ENCODE measurements around the gene MTOR. TPM values are rescaled to one million over a fixed set of nuclear protein-coding genes. Genes with fewer than 3 reads are reported as not detected.
A peak's percentile ranks its signal among the peaks of the same experiment; 100 is the strongest.

Gene MTOR
- polyA plus RNA-seq, 3 donors = 2.0 to 29.4 (median 3.3) TPM

GRCh38 chr1:11062965-11063401 lies 199.4 kb downstream of the MTOR start:
- Histone ChIP-seq H3K27me3 (ENCODE audit: control insufficient read depth in 2 of 2, insufficient read depth in 2 of 2, low read length in 2 of 2) (no peaks in the 10 kb centered on the region), H3K9me3 (replicated peaks in 1 of 2; ENCODE audit: control insufficient read depth in 1 of 2, insufficient read depth in 1 of 2, low read length in 2 of 2) (no peaks in the 10 kb centered on the region), H3K36me3 (replicated peaks in 1 of 2; ENCODE audit: control insufficient read depth in 1 of 2, insufficient read depth in 2 of 2, low read length in 2 of 2) (peaks cover 31 to 43% of the 10 kb centered on the region in 2 donors), H3K27ac (ENCODE audit: low read depth in 1 of 2, low read length in 2 of 2) (no peak overlapping the region), H3K4me2 (replicated peaks; ENCODE audit: extremely low read depth, low read length, poor library complexity, severe bottlenecking) (no peak overlapping the region), H3K79me2 (ENCODE audit: insufficient read depth, low read length) (peaks cover 12% of the 10 kb centered on the region), H3K4me3 (replicated peaks in 1 of 3; ENCODE audit: low read depth in 2 of 3, low read length in 3 of 3) (no peak overlapping the region), H3K4me1 (ENCODE audit: control insufficient read depth in 1 of 2, insufficient read depth in 2 of 2, low read length in 2 of 2) (peaks cover 16 to 23% of the 10 kb centered on the region in 2 donors), H4K20me1 (ENCODE audit: insufficient read depth, low read length) (no peaks in the 10 kb centered on the region), H3K9ac (ENCODE audit: insufficient read depth, low read length, poor library complexity, severe bottlenecking) (no peak overlapping the region), H2AFZ (ENCODE audit: insufficient read depth, low read depth, low read length, poor library complexity, severe bottlenecking) (no peak overlapping the region)
- DNase-seq = no peak
- Mint-ChIP-seq H3K27me3 (ENCODE audit: low read depth in 3 of 3) (no peaks in the 10 kb centered on the region), H3K4me1 (peaks cover 21% of the 10 kb centered on the region), H3K27ac (peak overlapping the region in 1 of 7 donors; percentile 1), H3K9me3 (peaks cover 0 to 7% (median 2%) of the 10 kb centered on the region in 7 donors), H3K36me3 (peaks cover 29 to 49% of the 10 kb centered on the region in 2 donors), H3K4me3 (no peak overlapping the region)
- intact Hi-C loops (cut with micrococcal nuclease) = no loop called here
- no CpG with 5 or more reads among the region's 3 CpGs for WGBS (ENCODE audit: insufficient coverage)
- TF ChIP-seq, protein P1, sequence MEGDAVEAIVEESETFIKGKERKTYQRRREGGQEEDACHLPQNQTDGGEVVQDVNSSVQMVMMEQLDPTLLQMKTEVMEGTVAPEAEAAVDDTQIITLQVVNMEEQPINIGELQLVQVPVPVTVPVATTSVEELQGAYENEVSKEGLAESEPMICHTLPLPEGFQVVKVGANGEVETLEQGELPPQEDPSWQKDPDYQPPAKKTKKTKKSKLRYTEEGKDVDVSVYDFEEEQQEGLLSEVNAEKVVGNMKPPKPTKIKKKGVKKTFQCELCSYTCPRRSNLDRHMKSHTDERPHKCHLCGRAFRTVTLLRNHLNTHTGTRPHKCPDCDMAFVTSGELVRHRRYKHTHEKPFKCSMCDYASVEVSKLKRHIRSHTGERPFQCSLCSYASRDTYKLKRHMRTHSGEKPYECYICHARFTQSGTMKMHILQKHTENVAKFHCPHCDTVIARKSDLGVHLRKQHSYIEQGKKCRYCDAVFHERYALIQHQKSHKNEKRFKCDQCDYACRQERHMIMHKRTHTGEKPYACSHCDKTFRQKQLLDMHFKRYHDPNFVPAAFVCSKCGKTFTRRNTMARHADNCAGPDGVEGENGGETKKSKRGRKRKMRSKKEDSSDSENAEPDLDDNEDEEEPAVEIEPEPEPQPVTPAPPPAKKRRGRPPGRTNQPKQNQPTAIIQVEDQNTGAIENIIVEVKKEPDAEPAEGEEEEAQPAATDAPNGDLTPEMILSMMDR (IDR thresholded peaks at IDR 0.05) = no peak

- Histone ChIP-seq H3K27ac (ENCODE audit: low read depth in 1 of 2, low read length in 2 of 2) (no peak overlapping the region), H3K4me3 (replicated peaks in 1 of 3; ENCODE audit: low read depth in 2 of 3, low read length in 3 of 3) (no peak overlapping the region), H4K20me1 (ENCODE audit: insufficient read depth, low read length) (no peaks in the 10 kb centered on the region), H3K9ac (ENCODE audit: insufficient read depth, low read length, poor library complexity, severe bottlenecking) (no peak overlapping the region), H3K36me3 (replicated peaks in 1 of 2; ENCODE audit: control insufficient read depth in 1 of 2, insufficient read depth in 2 of 2, low read length in 2 of 2) (peaks cover 24 to 40% of the 10 kb centered on the region in 2 donors), H2AFZ (ENCODE audit: insufficient read depth, low read depth, low read length, poor library complexity, severe bottlenecking) (no peak overlapping the region), H3K4me1 (ENCODE audit: control insufficient read depth in 1 of 2, insufficient read depth in 2 of 2, low read length in 2 of 2) (peaks cover 16 to 23% of the 10 kb centered on the region in 2 donors), H3K79me2 (ENCODE audit: insufficient read depth, low read length) (peaks cover 12% of the 10 kb centered on the region), H3K4me2 (replicated peaks; ENCODE audit: extremely low read depth, low read length, poor library complexity, severe bottlenecking) (no peak overlapping the region), H3K27me3 (ENCODE audit: control insufficient read depth in 2 of 2, insufficient read depth in 2 of 2, low read length in 2 of 2) (no peaks in the 10 kb centered on the region), H3K9me3 (replicated peaks in 1 of 2; ENCODE audit: control insufficient read depth in 1 of 2, insufficient read depth in 1 of 2, low read length in 2 of 2) (no peaks in the 10 kb centered on the region)
- TF ChIP-seq, protein P1 (IDR thresholded peaks at IDR 0.05) = no peak
- 96% methylated on average over 4 of the region's 5 CpGs for WGBS (ENCODE audit: insufficient coverage)
- H3K4me3 Mint-ChIP-seq = no peak overlapping the region
- no peak for DNase-seq
- peaks cover 21% of the 10 kb centered on the region for H3K4me1 Mint-ChIP-seq
- peaks cover 0 to 7% (median 2%) of the 10 kb centered on the region in 7 donors for H3K9me3 Mint-ChIP-seq
- intact Hi-C loops (cut with micrococcal nuclease) = no loop called here
- H3K27me3 Mint-ChIP-seq (ENCODE audit: low read depth in 3 of 3) = no peaks in the 10 kb centered on the region
- H3K36me3 Mint-ChIP-seq = peaks cover 26 to 48% of the 10 kb centered on the region in 2 donors
- peak overlapping the region in 1 of 7 donors; percentile 41 for H3K27ac Mint-ChIP-seq
Measured at GRCh38 chr1:11061652-11062365, 200.5 kb downstream of the MTOR start.
